ENCODE results near the gene HIC1.

DNA sequence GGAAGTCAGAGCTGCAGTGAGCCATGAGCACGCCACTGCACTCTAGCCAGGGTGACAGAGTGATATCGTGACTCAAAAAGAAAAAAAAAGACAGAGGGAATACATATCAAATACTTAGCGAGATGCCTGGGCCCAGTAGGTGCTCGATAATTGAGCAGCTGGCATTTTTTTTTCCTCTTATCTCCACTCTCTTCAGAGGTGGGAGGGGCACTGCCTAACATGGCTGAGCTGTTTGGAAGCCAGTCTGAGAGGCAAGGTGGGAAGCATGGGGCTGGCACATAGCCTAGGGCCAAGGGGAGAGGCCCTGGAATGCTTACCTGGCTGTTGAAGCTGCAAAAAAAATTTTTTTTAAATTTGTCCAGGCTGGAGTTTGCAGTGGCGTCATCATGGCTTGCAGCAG, 38.4 kb downstream of the HIC1 start:
- no peak for TF ChIP-seq TOX (CRISPR knock-in tag; IDR thresholded peaks at IDR 0.05; ENCODE audit: borderline replicate concordance)
- TF ChIP-seq ZNF8 (CRISPR knock-in tag; IDR thresholded peaks at IDR 0.05), result no peak
- TF ChIP-seq, protein P1, sequence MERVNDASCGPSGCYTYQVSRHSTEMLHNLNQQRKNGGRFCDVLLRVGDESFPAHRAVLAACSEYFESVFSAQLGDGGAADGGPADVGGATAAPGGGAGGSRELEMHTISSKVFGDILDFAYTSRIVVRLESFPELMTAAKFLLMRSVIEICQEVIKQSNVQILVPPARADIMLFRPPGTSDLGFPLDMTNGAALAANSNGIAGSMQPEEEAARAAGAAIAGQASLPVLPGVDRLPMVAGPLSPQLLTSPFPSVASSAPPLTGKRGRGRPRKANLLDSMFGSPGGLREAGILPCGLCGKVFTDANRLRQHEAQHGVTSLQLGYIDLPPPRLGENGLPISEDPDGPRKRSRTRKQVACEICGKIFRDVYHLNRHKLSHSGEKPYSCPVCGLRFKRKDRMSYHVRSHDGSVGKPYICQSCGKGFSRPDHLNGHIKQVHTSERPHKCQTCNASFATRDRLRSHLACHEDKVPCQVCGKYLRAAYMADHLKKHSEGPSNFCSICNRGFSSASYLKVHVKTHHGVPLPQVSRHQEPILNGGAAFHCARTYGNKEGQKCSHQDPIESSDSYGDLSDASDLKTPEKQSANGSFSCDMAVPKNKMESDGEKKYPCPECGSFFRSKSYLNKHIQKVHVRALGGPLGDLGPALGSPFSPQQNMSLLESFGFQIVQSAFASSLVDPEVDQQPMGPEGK (CRISPR knock-in tag; IDR thresholded peaks at IDR 0.05; ENCODE audit: borderline replicate concordance), result no peak
- no peak for TF ChIP-seq ARNTL (CRISPR knock-in tag; IDR thresholded peaks at IDR 0.05; ENCODE audit: borderline replicate concordance, low read depth)
- TF ChIP-seq, protein P2, sequence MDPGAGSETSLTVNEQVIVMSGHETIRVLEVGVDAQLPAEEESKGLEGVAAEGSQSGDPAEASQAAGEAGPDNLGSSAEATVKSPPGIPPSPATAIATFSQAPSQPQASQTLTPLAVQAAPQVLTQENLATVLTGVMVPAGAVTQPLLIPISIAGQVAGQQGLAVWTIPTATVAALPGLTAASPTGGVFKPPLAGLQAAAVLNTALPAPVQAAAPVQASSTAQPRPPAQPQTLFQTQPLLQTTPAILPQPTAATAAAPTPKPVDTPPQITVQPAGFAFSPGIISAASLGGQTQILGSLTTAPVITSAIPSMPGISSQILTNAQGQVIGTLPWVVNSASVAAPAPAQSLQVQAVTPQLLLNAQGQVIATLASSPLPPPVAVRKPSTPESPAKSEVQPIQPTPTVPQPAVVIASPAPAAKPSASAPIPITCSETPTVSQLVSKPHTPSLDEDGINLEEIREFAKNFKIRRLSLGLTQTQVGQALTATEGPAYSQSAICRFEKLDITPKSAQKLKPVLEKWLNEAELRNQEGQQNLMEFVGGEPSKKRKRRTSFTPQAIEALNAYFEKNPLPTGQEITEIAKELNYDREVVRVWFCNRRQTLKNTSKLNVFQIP (CRISPR knock-in tag; IDR thresholded peaks at IDR 0.05; ENCODE audit: borderline replicate concordance, low read depth), result no peak
- no peak for TF ChIP-seq RARB (CRISPR knock-in tag; IDR thresholded peaks at IDR 0.05)
- TF ChIP-seq ISL1 (CRISPR knock-in tag; IDR thresholded peaks at IDR 0.05), result no peak
- no peak for TF ChIP-seq ZFP3 (CRISPR knock-in tag; IDR thresholded peaks at IDR 0.05)
- TF ChIP-seq, protein P3, sequence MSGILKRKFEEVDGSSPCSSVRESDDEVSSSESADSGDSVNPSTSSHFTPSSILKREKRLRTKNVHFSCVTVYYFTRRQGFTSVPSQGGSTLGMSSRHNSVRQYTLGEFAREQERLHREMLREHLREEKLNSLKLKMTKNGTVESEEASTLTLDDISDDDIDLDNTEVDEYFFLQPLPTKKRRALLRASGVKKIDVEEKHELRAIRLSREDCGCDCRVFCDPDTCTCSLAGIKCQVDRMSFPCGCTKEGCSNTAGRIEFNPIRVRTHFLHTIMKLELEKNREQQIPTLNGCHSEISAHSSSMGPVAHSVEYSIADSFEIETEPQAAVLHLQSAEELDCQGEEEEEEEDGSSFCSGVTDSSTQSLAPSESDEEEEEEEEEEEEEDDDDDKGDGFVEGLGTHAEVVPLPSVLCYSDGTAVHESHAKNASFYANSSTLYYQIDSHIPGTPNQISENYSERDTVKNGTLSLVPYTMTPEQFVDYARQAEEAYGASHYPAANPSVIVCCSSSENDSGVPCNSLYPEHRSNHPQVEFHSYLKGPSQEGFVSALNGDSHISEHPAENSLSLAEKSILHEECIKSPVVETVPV (CRISPR knock-in tag; IDR thresholded peaks at IDR 0.05), result no peak
- no peak for TF ChIP-seq GLIS3 (CRISPR knock-in tag; IDR thresholded peaks at IDR 0.05)
- no peak for TF ChIP-seq SNAI2 (CRISPR knock-in tag; IDR thresholded peaks at IDR 0.05)
- no peak for TF ChIP-seq ESRRG (CRISPR knock-in tag; IDR thresholded peaks at IDR 0.05)
